Uterus (tissue), 4 donors: ENCODE measurements around the gene MTSS2. TPM values are rescaled to one million over a fixed set of nuclear protein-coding genes. Genes with fewer than 3 reads are reported as not detected.

Experiments used
- DNase-seq, 2 donors: peaks; one replicate each; pipeline ENCODE4 v3.0.0-alpha.2; 2019 to 2020
- H3K27ac ChIP-seq, 2 donors: fragments of 200-600 bp; sonication (generic); 1 replicate in 1 of 2; 2 replicates in 1 of 2; pipeline ENCODE4 v1.5.1; 2016 to 2018
- H3K27me3 ChIP-seq, 2 donors: fragments of 200-600 bp; sonication (generic); one replicate each; pipeline ENCODE4 v1.5.1; 2018 to 2019; ENCODE audit warnings: control low read depth in 1 of 2
- H3K36me3 ChIP-seq, 2 donors: fragments of 200-600 bp; sonication (generic); one replicate each; pipeline ENCODE4 v1.5.1; 2019; ENCODE audit warnings: control low read depth in 1 of 2
- H3K4me1 ChIP-seq, 2 donors: fragments of 200-600 bp; sonication (generic); one replicate each; pipeline ENCODE4 v1.5.1; 2018 to 2019; ENCODE audit warnings: control low read depth in 1 of 2
- H3K4me3 ChIP-seq, 2 donors: fragments of 200-600 bp; sonication (generic); 1 replicate in 1 of 2; 2 replicates in 1 of 2; pipeline ENCODE4 v1.5.1; 2018 to 2019; ENCODE audit warnings: mild to moderate bottlenecking in 1 of 2
- H3K9me3 ChIP-seq, 2 donors: fragments of 200-600 bp; sonication (generic); one replicate each; pipeline ENCODE4 v1.5.1; 2019; ENCODE audit warnings: control low read depth in 1 of 2
- POLR2A ChIP-seq, 2 donors: fragments of 450-650 bp; IDR thresholded peaks; one replicate each; pipeline ENCODE4 v1.6.1; 2016; ENCODE audit warnings: antibody characterized with exemption in 2 of 2, mild to moderate bottlenecking in 1 of 2, moderate library complexity in 1 of 2
- intact Hi-C: fragments of 100-400 bp; cut with DNase I; formaldehyde crosslinking; loops from one replicate; pipeline ENCODE4 v1.15.1; 2023; ENCODE audit warnings: low total_unique reads
- total RNA-seq, 4 donors: library from RNA; depleted of rRNA in 3 of 4; stranded (reverse); fragments of >200 nt in 3 of 4; gene quantifications; one replicate each; pipeline versions ENCODE4 v1.1.0 to v1.2.4, GENCODE V29; 2014 to 2023
- TF ChIP-seq, protein P1 (sequence below), 4 experiments: fragments of 200-600 bp in 2 of 4; fragments of 450-650 bp in 2 of 4; sonication (generic) in 2 of 4; IDR thresholded peaks; one replicate each; pipeline ENCODE4 v1.5.1; 2016 to 2019; ENCODE audit warnings: antibody characterized with exemption in 4 of 4, mild to moderate bottlenecking in 2 of 4, moderate library complexity in 1 of 4
- donor health status: DM: yes; HTN: yes; CAD: no.

Gene MTSS2
- total RNA-seq, 4 donors from 2014 or later, result 11.2 to 142 (median 18.2) TPM

DNA sequence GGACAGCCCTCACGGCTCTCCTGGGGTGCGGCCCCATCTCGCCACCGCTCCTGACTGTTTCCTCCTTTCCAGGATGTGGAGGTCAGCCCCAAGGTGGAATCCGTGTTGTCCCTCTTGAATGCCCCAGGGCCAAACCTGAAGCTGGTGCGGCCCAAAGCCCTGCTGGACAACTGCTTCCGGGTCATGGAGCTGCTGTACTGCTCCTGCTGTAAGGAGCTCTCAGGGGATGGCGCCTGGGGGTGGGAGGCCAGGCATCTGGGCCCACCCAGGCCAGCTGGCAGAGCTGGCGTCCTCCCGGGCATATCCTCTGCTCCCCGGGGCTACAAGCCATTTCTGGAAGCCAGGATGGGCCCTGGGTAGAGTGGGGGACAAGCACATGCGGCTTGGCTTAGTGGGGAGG is 26.3 kb downstream of the MTSS2 start:
- no peak overlapping the region for H3K27ac ChIP-seq

DNA sequence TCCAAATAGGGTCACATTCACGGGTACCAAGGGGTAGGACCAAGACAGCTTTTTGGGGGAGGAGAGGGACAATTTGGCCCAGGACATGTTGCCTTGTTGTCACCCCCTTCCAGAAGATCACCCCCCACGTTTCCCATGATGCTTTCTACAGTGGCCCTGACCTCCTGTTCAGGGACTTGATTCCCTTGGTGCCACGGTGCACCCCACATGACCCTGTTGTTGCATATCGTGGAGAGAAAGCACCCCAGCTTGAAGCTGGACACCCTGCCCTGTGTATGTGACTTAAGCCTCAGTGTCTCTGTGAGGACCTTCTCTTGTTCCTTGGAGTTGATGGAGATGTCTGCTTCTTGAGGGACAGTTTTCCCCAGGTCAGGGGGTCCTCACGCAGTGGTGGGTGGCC is 26.9 kb downstream of the MTSS2 start:
- H3K36me3 ChIP-seq, result no peaks in the 10 kb centered on the region
- TF ChIP-seq, protein P1, sequence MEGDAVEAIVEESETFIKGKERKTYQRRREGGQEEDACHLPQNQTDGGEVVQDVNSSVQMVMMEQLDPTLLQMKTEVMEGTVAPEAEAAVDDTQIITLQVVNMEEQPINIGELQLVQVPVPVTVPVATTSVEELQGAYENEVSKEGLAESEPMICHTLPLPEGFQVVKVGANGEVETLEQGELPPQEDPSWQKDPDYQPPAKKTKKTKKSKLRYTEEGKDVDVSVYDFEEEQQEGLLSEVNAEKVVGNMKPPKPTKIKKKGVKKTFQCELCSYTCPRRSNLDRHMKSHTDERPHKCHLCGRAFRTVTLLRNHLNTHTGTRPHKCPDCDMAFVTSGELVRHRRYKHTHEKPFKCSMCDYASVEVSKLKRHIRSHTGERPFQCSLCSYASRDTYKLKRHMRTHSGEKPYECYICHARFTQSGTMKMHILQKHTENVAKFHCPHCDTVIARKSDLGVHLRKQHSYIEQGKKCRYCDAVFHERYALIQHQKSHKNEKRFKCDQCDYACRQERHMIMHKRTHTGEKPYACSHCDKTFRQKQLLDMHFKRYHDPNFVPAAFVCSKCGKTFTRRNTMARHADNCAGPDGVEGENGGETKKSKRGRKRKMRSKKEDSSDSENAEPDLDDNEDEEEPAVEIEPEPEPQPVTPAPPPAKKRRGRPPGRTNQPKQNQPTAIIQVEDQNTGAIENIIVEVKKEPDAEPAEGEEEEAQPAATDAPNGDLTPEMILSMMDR (IDR thresholded peaks at IDR 0.05), result no peak
- no peak for TF ChIP-seq POLR2A (IDR thresholded peaks at IDR 0.05)
- intact Hi-C loops, result loop anchor here (10.0 kb wide), 1 partner anchor 134 kb away; the partner anchor contains the start of genes COG4 and SF3B3
- H3K27me3 ChIP-seq, result no peaks in the 10 kb centered on the region
- no peaks in the 10 kb centered on the region for H3K9me3 ChIP-seq
- peaks cover 0 to 21% of the 10 kb centered on the region in 2 donors for H3K4me1 ChIP-seq
- DNase-seq, result no peak
- no peak overlapping the region for H3K27ac ChIP-seq
- H3K4me3 ChIP-seq, result no peak overlapping the region

More for the DNA sequence above, 26.3 kb downstream of the MTSS2 start:
- no peak for TF ChIP-seq POLR2A (IDR thresholded peaks at IDR 0.05)
- TF ChIP-seq, protein P1 (IDR thresholded peaks at IDR 0.05), result no peak
- intact Hi-C loops, result loop anchor here (10.0 kb wide), 1 partner anchor 135 kb away; the partner anchor contains the start of genes COG4 and SF3B3
- no peaks in the 10 kb centered on the region for H3K27me3 ChIP-seq
- H3K36me3 ChIP-seq, result no peaks in the 10 kb centered on the region
- H3K4me3 ChIP-seq, result no peak overlapping the region
- no peak for DNase-seq
- H3K9me3 ChIP-seq, result no peaks in the 10 kb centered on the region
- peaks cover 0 to 21% of the 10 kb centered on the region in 2 donors for H3K4me1 ChIP-seq

DNA sequence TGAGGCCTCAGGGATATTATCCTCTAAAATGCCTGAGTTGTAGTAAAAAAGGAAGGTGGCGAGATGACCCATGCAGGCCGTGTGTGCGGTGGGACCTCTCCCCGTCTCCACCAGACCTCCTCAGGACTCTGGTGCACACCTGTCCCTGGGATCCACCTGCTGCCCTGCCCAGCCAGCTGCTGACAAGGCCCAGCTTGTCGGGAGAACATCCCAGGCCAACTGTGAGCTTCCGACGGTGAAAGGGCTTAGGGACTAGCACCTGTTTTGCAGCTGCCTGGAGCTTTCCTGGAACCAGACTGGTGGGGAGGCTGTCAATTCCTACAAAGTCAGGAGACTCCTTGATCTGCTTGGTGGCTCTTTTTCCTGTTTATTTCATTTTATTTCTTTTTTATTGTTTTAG is 27.9 kb downstream of the MTSS2 start:
- TF ChIP-seq, protein P1 (IDR thresholded peaks at IDR 0.05), result no peak
- no peak for TF ChIP-seq POLR2A (IDR thresholded peaks at IDR 0.05)
- Histone ChIP-seq H3K36me3 (no peaks in the 10 kb centered on the region), H3K27me3 (no peaks in the 10 kb centered on the region), H3K9me3 (no peaks in the 10 kb centered on the region), H3K4me3 (no peak overlapping the region), H3K4me1 (peaks cover 0 to 14% of the 10 kb centered on the region in 2 donors), H3K27ac (no peak overlapping the region)
- intact Hi-C loops, result loop anchor here (10.0 kb wide), 1 partner anchor 133 kb away; the partner anchor contains the start of genes COG4 and SF3B3
- DNase-seq, result no peak

DNA sequence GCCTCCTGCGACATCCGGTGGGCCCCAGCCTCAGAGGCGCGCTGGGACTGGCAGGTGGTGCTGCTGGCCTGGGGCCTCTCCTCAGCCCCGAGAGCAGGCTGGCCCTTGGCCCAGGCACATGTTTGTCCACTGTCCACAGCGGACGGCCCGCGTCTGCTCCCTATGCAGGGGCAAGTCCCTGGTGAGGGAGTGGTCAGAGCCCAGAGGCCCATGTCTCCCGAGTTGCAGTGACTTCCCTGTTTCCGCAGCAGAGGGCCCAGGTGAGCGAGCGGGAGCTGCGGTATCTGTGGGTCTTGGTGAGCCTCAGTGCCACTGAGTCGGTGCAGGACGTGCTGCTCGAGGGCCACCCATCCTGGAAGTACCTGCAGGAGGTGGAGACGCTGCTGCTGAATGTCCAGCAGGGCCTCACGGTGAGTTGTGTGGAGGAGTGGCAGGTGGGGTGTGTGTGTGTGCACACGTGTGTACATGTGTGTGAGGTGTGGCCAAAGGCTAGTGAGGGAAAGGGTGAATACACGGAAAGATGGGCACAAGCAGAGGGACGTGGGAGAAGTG is 29.1 kb downstream of the MTSS2 start:
- H3K27ac ChIP-seq, result no peak overlapping the region

More for the DNA sequence above, 29.1 kb downstream of the MTSS2 start:
- intact Hi-C loops, result loop anchor here (10.0 kb wide), 1 partner anchor 132 kb away; the partner anchor contains the start of genes COG4 and SF3B3
- H3K36me3 ChIP-seq, result no peaks in the 10 kb centered on the region
- no peak for DNase-seq
- no peaks in the 10 kb centered on the region for H3K27me3 ChIP-seq
- H3K4me3 ChIP-seq, result no peak overlapping the region
- H3K4me1 ChIP-seq, result peaks cover 0 to 3% of the 10 kb centered on the region in 2 donors
- TF ChIP-seq, protein P1 (IDR thresholded peaks at IDR 0.05), result no peak
- no peak for TF ChIP-seq POLR2A (IDR thresholded peaks at IDR 0.05)
- no peaks in the 10 kb centered on the region for H3K9me3 ChIP-seq
